ENCODE measurements around the gene REPIN1.

Gene REPIN1

DNA sequence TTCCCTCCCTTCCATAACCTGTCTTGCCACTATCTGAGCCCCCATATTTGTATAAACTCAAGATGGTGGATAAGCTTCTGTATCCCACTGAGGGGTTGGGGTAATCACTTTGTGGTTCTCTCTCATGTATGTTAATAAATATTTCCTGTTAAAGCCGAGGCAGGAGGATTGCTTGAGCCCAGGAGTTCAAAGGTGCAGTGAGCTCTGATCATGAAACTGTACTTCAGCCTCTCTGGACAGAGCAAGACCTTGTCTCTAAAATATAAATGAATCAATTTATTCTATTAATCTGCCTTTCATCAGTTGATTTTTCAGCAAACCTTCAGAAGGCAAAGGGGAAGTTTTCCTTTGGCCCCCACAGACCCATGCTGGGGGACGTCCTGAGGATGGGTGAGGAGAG lies 25.4 kb upstream of the REPIN1 start (continued):
- TF ChIP-seq, protein P1, sequence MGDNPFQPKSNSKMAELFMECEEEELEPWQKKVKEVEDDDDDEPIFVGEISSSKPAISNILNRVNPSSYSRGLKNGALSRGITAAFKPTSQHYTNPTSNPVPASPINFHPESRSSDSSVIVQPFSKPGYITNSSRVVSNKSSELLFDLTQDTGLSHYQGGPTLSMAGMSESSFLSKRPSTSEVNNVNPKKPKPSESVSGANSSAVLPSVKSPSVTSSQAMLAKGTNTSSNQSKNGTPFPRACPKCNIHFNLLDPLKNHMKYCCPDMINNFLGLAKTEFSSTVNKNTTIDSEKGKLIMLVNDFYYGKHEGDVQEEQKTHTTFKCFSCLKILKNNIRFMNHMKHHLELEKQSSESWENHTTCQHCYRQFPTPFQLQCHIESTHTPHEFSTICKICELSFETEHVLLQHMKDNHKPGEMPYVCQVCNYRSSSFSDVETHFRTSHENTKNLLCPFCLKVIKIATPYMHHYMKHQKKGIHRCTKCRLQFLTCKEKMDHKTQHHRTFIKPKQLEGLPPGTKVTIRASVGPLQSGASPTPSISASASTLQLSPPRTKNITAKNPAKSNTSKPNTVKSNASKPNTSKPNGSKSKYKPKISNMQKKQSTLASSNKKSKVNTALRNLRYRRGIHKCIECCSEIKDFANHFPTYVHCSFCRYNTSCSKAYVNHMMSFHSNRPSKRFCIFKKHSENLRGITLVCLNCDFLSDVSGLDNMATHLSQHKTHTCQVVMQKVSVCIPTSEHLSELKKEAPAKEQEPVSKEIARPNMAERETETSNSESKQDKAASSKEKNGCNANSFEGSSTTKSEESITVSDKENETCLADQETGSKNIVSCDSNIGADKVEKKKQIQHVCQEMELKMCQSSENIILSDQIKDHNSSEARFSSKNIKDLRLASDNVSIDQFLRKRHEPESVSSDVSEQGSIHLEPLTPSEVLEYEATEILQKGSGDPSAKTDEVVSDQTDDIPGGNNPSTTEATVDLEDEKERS (tag by site-specific recombination; IDR thresholded peaks at IDR 0.05) = no peak
- TF ChIP-seq ZBTB21 (tag by site-specific recombination; IDR thresholded peaks at IDR 0.05) (no peak), ZFP3 (tag by site-specific recombination; IDR thresholded peaks at IDR 0.05; ENCODE audit: low read depth) (no peak)

DNA sequence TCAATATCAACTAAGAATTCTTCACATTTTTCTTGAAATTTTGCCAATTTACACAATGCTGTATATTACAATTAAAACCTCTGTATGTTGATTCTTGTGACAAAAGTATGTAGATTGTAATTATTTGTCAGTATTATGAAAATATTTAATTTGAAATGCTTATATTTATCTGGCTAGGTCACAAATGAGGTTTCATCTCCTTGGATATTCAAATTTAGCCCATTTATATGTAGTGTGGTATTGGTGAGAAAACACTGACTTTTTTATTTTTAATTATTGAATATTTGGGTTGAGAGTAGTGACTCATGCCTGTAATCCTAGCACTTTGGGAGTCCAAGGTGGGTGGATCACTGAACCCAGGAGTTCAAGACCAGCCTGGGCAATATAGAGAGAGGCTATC lies 24.3 kb upstream of the REPIN1 start:
- no peak for TF ChIP-seq ZFP41 (tag by site-specific recombination; IDR thresholded peaks at IDR 0.05; ENCODE audit: borderline replicate concordance)
- TF ChIP-seq ZNF548 (tag by site-specific recombination; IDR thresholded peaks at IDR 0.05) = no peak
- TF ChIP-seq KLF10 (tag by site-specific recombination; IDR thresholded peaks at IDR 0.05) = no peak
- peak; percentile 79 for TF ChIP-seq SETDB1 (IDR thresholded peaks at IDR 0.05; ENCODE audit: insufficient read length, low read length)
- no peak overlapping the region for H3K4me3 ChIP-seq (ENCODE audit: low read depth, low read length)
- CTCF ChIA-PET = interaction anchor here (1.6 kb wide), 1 partner anchor 14 kb away, joined by 5 read pairs; no protein-coding TSS in a partner anchor
- POLR2A ChIA-PET = no interaction called here
- H3K27ac ChIP-seq (ENCODE audit: extremely low read depth, low read depth, low read length) = no peak overlapping the region
- H3K9me3 ChIP-seq (ENCODE audit: control insufficient read depth, insufficient read depth, low read depth, low read length) = no peaks in the 10 kb centered on the region
- H3K4me1 ChIP-seq (ENCODE audit: control insufficient read depth, insufficient read depth, low read length) = no peaks in the 10 kb centered on the region
- H3K36me3 ChIP-seq (ENCODE audit: control insufficient read depth in 2 of 2, insufficient read depth in 1 of 2, low read length in 2 of 2) = no peaks in the 10 kb centered on the region

DNA sequence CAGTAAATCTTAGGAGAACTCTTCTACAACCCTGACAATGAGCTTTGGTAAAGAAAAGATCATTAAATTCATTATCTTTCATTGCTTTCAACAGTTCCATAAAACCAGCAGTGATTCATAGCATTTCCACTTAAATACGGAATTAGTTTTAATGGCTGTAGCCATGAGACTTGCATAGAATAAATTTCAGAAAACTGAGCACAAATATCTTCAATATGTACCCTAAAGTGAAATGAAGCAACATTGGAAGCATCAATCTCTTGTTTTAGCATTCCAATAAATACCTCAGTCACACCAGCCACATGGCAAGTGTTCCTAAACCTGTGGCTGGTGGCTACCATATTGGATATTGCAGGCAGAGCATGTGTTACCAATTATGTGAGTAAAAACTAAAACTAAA lies 23.6 kb upstream of the REPIN1 start:
- TF ChIP-seq ZNF623 (tag by site-specific recombination; IDR thresholded peaks at IDR 0.05) (no peak), ZBTB17 (tag by site-specific recombination; IDR thresholded peaks at IDR 0.05) (no peak), ZNF2 (tag by site-specific recombination; IDR thresholded peaks at IDR 0.05) (no peak), SCRT1 (tag by site-specific recombination; IDR thresholded peaks at IDR 0.05; ENCODE audit: borderline replicate concordance) (no peak), ZBTB20 (tag by site-specific recombination; IDR thresholded peaks at IDR 0.05) (no peak), ZNF324 (tag by site-specific recombination; IDR thresholded peaks at IDR 0.05) (no peak), GLIS1 (tag by site-specific recombination; IDR thresholded peaks at IDR 0.05) (no peak), ZNF214 (tag by site-specific recombination; IDR thresholded peaks at IDR 0.05; ENCODE audit: borderline replicate concordance) (no peak), ZNF426 (tag by site-specific recombination; IDR thresholded peaks at IDR 0.05) (no peak)
- CTCF ChIA-PET = no interaction called here
- H3K27ac ChIP-seq (ENCODE audit: extremely low read depth, low read depth, low read length) = no peak overlapping the region
- H3K36me3 ChIP-seq (ENCODE audit: control insufficient read depth in 2 of 2, insufficient read depth in 1 of 2, low read length in 2 of 2) = no peaks in the 10 kb centered on the region
- no peaks in the 10 kb centered on the region for H3K4me1 ChIP-seq (ENCODE audit: control insufficient read depth, insufficient read depth, low read length)
- POLR2A ChIA-PET = no interaction called here
- H3K4me3 ChIP-seq (ENCODE audit: low read depth, low read length) = no peak overlapping the region
- H3K9me3 ChIP-seq (ENCODE audit: control insufficient read depth, insufficient read depth, low read depth, low read length) = no peaks in the 10 kb centered on the region

DNA sequence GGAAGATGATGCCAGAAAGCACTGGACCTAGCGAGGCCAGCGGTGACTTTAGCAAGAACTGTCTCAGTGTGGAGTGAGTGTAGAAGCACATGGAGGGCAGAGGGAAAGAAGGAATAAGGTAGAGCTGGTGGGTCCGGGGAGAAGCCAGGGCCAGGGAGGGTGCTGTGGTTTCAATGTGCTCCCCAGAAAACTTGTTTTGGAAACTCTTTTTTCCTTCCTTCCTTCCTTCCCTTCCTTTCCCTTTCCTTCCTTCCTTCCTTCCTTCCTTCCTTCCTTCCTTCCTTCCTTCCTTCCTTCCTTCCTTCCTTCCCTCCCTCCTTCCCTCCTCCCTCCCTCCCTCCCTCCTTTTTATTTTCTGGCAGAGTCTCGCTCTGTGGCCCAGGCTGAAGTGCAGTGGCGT lies 21.7 kb upstream of the REPIN1 start:
- TF ChIP-seq ZNF571 (tag by site-specific recombination; IDR thresholded peaks at IDR 0.05) (no peak), BCL11A (tag by site-specific recombination; IDR thresholded peaks at IDR 0.05; ENCODE audit: low read depth) (no peak), ZNF239 (tag by site-specific recombination; IDR thresholded peaks at IDR 0.05) (no peak), ZNF366 (tag by site-specific recombination; conservative IDR thresholded peaks at IDR 0.05) (peak; percentile 55; the same call in 1 of the 2 replicates), ZFP41 (tag by site-specific recombination; IDR thresholded peaks at IDR 0.05; ENCODE audit: borderline replicate concordance) (no peak), ZNF596 (tag by site-specific recombination; IDR thresholded peaks at IDR 0.05) (no peak)
- no peaks in the 10 kb centered on the region for H3K36me3 ChIP-seq (ENCODE audit: control insufficient read depth in 2 of 2, insufficient read depth in 1 of 2, low read length in 2 of 2)
- H3K4me1 ChIP-seq (ENCODE audit: control insufficient read depth, insufficient read depth, low read length) = no peaks in the 10 kb centered on the region
- H3K4me3 ChIP-seq (ENCODE audit: low read depth, low read length) = no peak overlapping the region
- no peak overlapping the region for H3K27ac ChIP-seq (ENCODE audit: extremely low read depth, low read depth, low read length)
- CTCF ChIA-PET = no interaction called here
- H3K9me3 ChIP-seq (ENCODE audit: control insufficient read depth, insufficient read depth, low read depth, low read length) = no peaks in the 10 kb centered on the region
- POLR2A ChIA-PET = no interaction called here
